ENCODE results near the gene MCRIP1.

DNA sequence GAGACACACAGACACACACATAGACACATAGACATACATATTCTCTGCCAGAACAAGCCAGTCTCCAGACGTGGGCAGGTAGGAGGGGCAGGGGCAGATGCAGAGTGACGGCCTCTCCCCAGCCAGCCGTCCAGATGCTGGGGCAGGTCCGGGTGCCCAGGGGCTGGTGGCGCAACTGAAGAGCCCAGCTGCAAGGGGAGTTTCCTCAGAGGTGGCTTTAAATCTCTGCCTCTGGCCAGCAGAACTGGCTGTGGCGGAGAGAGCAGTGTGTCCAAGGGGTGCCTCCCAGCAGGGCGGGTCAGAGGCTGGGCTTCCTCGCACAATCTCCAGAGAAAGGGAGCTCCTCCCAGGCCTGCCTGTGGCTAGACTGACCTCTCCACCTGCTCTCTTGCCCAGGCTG, 38.6 kb downstream of the MCRIP1 start:
- no peak for TF ChIP-seq HDGF (IDR thresholded peaks at IDR 0.05; ENCODE audit: borderline replicate concordance)
- no peak for TF ChIP-seq FOXM1 (IDR thresholded peaks at IDR 0.05; ENCODE audit: borderline replicate concordance)
- TF ChIP-seq NFRKB (IDR thresholded peaks at IDR 0.05), result no peak
- TF ChIP-seq SP1 (IDR thresholded peaks at IDR 0.05), result no peak
- no peak for TF ChIP-seq BHLHE40 (IDR thresholded peaks at IDR 0.05; ENCODE audit: borderline replicate concordance)
- no peak for TF ChIP-seq TARDBP (IDR thresholded peaks at IDR 0.05)
- no peak for TF ChIP-seq ELF4 (IDR thresholded peaks at IDR 0.05)
- no peak for TF ChIP-seq SUZ12 (IDR thresholded peaks at IDR 0.05)
